Left lung (tissue), 10 donors: ENCODE measurements around the gene SMAD2. TPM values are rescaled to one million over a fixed set of nuclear protein-coding genes. Genes with fewer than 3 reads are reported as not detected.

ENCODE experiments used
- ATAC-seq: fragments of 200-7000 bp; cut with Tn5 transposase; one replicate; pipeline ENCODE4 v1.9.1; 2020; ENCODE audit warnings: moderate library complexity
- DNase-seq, 4 donors: peaks; one replicate each; pipeline ENCODE4 v3.0.0-alpha.2; 2013 to 2020
- H3K27ac ChIP-seq, 2 donors: fragments of 200-600 bp; sonication (generic) in 1 of 2; one replicate each; pipeline versions ENCODE4 v1.5.0 to v1.8.0; 2020 to 2021
- H3K27me3 ChIP-seq, 2 donors: fragments of 200-600 bp; sonication (generic) in 1 of 2; one replicate each; pipeline versions ENCODE4 v1.5.0 to v1.8.0; 2020 to 2021
- H3K36me3 ChIP-seq, 2 donors: fragments of 200-600 bp; sonication (generic) in 1 of 2; one replicate each; pipeline versions ENCODE4 v1.5.0 to v1.8.0; 2020 to 2021
- H3K4me1 ChIP-seq, 2 donors: fragments of 200-600 bp; one replicate each; pipeline ENCODE4 v1.8.0; 2021
- H3K4me3 ChIP-seq, 2 donors: fragments of 200-600 bp; sonication (generic) in 1 of 2; one replicate each; pipeline versions ENCODE4 v1.5.0 to v1.8.0; 2020 to 2021; ENCODE audit warnings: mild to moderate bottlenecking in 1 of 2
- H3K9me3 ChIP-seq, 2 donors: fragments of 200-600 bp; sonication (generic) in 1 of 2; one replicate each; pipeline versions ENCODE4 v1.5.0 to v1.8.0; 2020 to 2021
- CTCF ChIP-seq, 2 donors: fragments of 200-600 bp; sonication (generic) in 1 of 2; IDR thresholded peaks; one replicate each; pipeline versions ENCODE4 v1.5.0 to v1.8.0; 2021; ENCODE audit warnings: antibody characterized with exemption in 2 of 2
- intact Hi-C, 2 donors: fragments of 100-400 bp; cut with DNase I; formaldehyde crosslinking; loops; one replicate each; pipeline versions ENCODE4 v1.11.2 to v1.14.2; 2022
- polyA plus RNA-seq, 6 donors: library from polyadenylated mRNA; unstranded; fragments of 120-200 nt; gene quantifications; one replicate each; pipeline ENCODE4 v1.2.1, GENCODE V29; 2013; ENCODE audit not compliant: insufficient read length in 6 of 6
- total RNA-seq, 2 donors: library from RNA; stranded (reverse); fragmentation: NEBNext Ultra II Directional; extraction: Animal tissue kit (Norgen Biotek cat#: 25700); gene quantifications; one replicate each; pipeline ENCODE4 v1.2.1, GENCODE V29; 2021
- donor health status: DM: no; HTN: yes; CAD: no.
- donor health status: DM: no; HTN: no; CAD: no.

SMAD2 gene
- total and polyA plus RNA-seq, 8 donors: 75.9 to 143 (median 85.9) TPM

- peaks cover 3 to 8% of the 10 kb centered on the region in 2 donors for H3K9me3 ChIP-seq
- H3K27me3 ChIP-seq: no peaks in the 10 kb centered on the region
- H3K4me1 ChIP-seq: peaks cover 0 to 25% of the 10 kb centered on the region in 2 donors
- no peak for TF ChIP-seq CTCF (IDR thresholded peaks at IDR 0.05)
- DNase-seq (no peak), ATAC-seq (no peak)
- H3K27ac ChIP-seq: no peak overlapping the region
- peaks cover 0 to 5% of the 10 kb centered on the region in 2 donors for H3K36me3 ChIP-seq
- no peak overlapping the region for H3K4me3 ChIP-seq
- intact Hi-C loops: no loop called here
Measured at GRCh38 chr18:47906408-47906807, 24.1 kb downstream of the SMAD2 start.

- no peak for TF ChIP-seq CTCF (IDR thresholded peaks at IDR 0.05)
- intact Hi-C loops: no loop called here
- Histone ChIP-seq H3K36me3 (no peaks in the 10 kb centered on the region), H3K4me3 (no peak overlapping the region), H3K27me3 (no peaks in the 10 kb centered on the region), H3K4me1 (peaks cover 0 to 31% of the 10 kb centered on the region in 2 donors), H3K9me3 (peaks cover 3 to 8% of the 10 kb centered on the region in 2 donors), H3K27ac (no peak overlapping the region)
- ATAC-seq: no peak
- no peak for DNase-seq
Measured at GRCh38 chr18:47903809-47904208, 26.6 kb downstream of the SMAD2 start.

GRCh38 chr18:47901624-47902362 lies 28.7 kb downstream of the SMAD2 start:
- ATAC-seq: peak; percentile 53
- intact Hi-C loops: no loop called here
- peaks cover 0 to 42% of the 10 kb centered on the region in 2 donors for H3K4me1 ChIP-seq
- TF ChIP-seq CTCF (IDR thresholded peaks at IDR 0.05): no peak
- peak overlapping the region in 1 of 2 donors; percentile 75 for H3K27ac ChIP-seq
- no peak overlapping the region for H3K4me3 ChIP-seq
- H3K27me3 ChIP-seq: no peaks in the 10 kb centered on the region
- H3K9me3 ChIP-seq: peaks cover 3 to 7% of the 10 kb centered on the region in 2 donors
- no peak for DNase-seq
- H3K36me3 ChIP-seq: no peaks in the 10 kb centered on the region

DNA sequence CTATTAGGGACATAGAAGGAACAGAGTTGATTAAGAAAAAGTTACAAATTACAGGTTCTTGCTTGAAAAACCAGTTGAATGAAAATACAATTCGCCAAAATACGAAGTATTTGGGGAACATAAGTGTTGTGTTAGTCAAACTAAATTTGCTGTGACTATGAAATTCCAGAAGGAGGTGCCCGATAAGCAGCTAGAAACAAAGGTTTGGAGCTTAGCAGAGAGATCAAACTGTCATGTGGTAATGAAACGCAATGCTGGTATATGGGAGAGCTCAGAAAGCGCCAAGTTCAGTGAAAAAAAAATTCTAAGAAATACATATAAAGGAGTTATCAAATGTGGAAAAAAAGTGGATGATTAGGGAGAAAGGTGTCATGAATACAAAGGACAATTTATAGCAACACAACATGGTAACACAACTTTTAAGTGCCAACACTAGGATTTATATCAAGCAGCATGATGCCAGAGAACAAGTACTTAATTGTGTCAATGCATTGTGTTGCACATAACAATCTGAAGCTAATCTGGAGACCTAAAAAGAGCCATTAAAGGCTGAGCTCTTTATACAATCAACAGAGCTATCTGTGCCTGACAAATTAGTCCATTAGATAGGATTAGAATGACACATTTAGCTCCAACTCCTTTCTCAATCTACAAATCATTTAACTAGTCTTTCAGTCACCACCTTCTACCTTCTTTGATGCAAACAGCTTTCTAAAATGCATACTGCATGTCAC lies 31.2 kb downstream of the SMAD2 start:
- Histone ChIP-seq H3K9me3 (no peaks in the 10 kb centered on the region), H3K27me3 (no peaks in the 10 kb centered on the region), H3K36me3 (no peaks in the 10 kb centered on the region), H3K4me1 (peaks cover 0 to 43% of the 10 kb centered on the region in 2 donors), H3K4me3 (no peak overlapping the region), H3K27ac (no peak overlapping the region)
- DNase-seq (no peak), ATAC-seq (no peak)
- TF ChIP-seq CTCF (IDR thresholded peaks at IDR 0.05): no peak
- intact Hi-C loops: no loop called here

DNA sequence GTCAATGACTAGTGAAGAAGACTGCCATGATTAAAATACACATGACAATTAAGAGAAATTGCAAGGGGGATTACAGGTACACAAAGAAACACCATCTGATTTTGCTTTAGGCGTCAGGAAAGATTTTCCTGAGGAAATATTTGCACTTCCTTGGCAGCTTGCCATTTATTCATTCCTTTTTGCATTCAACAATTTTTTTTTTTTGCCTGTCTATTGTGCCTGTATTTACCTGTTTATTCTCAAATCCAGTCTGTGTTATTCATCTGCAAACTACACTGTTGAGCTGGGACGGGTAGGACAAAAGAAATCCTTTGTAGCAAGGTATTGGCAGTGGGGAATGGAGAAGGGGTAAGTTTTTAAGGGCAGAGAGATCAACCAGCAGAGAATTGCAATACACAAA lies 31.8 kb downstream of the SMAD2 start:
- DNase-seq (no peak), ATAC-seq (no peak)
- Histone ChIP-seq H3K36me3 (no peaks in the 10 kb centered on the region), H3K4me1 (peaks cover 0 to 46% of the 10 kb centered on the region in 2 donors), H3K27me3 (no peaks in the 10 kb centered on the region), H3K27ac (no peak overlapping the region), H3K4me3 (no peak overlapping the region), H3K9me3 (no peaks in the 10 kb centered on the region)
- no peak for TF ChIP-seq CTCF (IDR thresholded peaks at IDR 0.05)
- intact Hi-C loops: no loop called here
